C4-2B (cell line): ENCODE measurements around the gene RILPL1.
"Not testable (repeated sequence)": the region's sequence is repeated elsewhere in the genome, so short reads cannot be mapped to it uniquely, and the experiment has no call there.

Source experiments
- H3K27ac ChIP-seq: fragments of 450-650 bp; 2 replicates; pipeline ENCODE4 v1.5.1; 2017
- CTCF ChIP-seq: fragments of 450-650 bp; conservative IDR thresholded peaks from 2 replicates; pipeline ENCODE4 v1.5.1; 2017; ENCODE audit warnings: mild to moderate bottlenecking
- ZFX ChIP-seq: fragments of 450-650 bp; IDR thresholded peaks from 2 replicates; pipeline ENCODE4 v1.6.1; 2017

The RILPL1 gene

GRCh38 chr12:123489580-123489979, 43.9 kb downstream of the RILPL1 start:
- TF ChIP-seq CTCF, result no peak
- no peak for TF ChIP-seq ZFX
- no peak overlapping the region for H3K27ac ChIP-seq

GRCh38 chr12:123488539-123489230, 44.8 kb downstream of the RILPL1 start:
- H3K27ac ChIP-seq, result no peak overlapping the region
- no peak for TF ChIP-seq ZFX

GRCh38 chr12:123487428-123487827, 46.1 kb downstream of the RILPL1 start:
- no peak overlapping the region for H3K27ac ChIP-seq
- TF ChIP-seq CTCF, result no peak
- no peak for TF ChIP-seq ZFX

GRCh38 chr12:123485756-123486155, 47.8 kb downstream of the RILPL1 start:
- no peak for TF ChIP-seq ZFX
- no peak for TF ChIP-seq CTCF
- H3K27ac ChIP-seq, result no peak overlapping the region

GRCh38 chr12:123483602-123484248, 49.8 kb downstream of the RILPL1 start:
- TF ChIP-seq ZFX (no peak), CTCF (no peak)
- H3K27ac ChIP-seq, result no peak overlapping the region

GRCh38 chr12:123482876-123483275, 50.6 kb downstream of the RILPL1 start:
- no peak overlapping the region for H3K27ac ChIP-seq
- TF ChIP-seq CTCF (no peak), ZFX (no peak)

- H3K27ac ChIP-seq, result not testable (repeated sequence)
Observed at GRCh38 chr12:123481251-123481650, 52.3 kb downstream of the RILPL1 start.

- no peak overlapping the region for H3K27ac ChIP-seq
- TF ChIP-seq ZFX, result no peak
- TF ChIP-seq CTCF, result no peak
Observed at GRCh38 chr12:123479442-123480180, 53.9 kb downstream of the RILPL1 start.
